Left kidney (tissue), 2 donors: Measurements from ENCODE around the gene CTBS. TPM values are rescaled to one million over a fixed set of nuclear protein-coding genes. Genes with fewer than 3 reads are reported as not detected.
A peak's percentile ranks its signal among the peaks of the same experiment; 100 is the strongest.
"Not testable (repeated sequence)": the region's sequence is repeated elsewhere in the genome, so short reads cannot be mapped to it uniquely, and the experiment has no call there.

Source experiments
- DNase-seq: peaks from one replicate; pipeline ENCODE4 v3.0.0-alpha.2; 2013
- polyA plus RNA-seq: library from polyadenylated mRNA; unstranded; fragments of 120-200 nt; gene quantifications from one replicate; pipeline ENCODE4 v1.2.1, GENCODE V29; 2013; ENCODE audit not compliant: insufficient read length

Gene CTBS
- polyA plus RNA-seq, 1 donor = 25.4 TPM

DNA sequence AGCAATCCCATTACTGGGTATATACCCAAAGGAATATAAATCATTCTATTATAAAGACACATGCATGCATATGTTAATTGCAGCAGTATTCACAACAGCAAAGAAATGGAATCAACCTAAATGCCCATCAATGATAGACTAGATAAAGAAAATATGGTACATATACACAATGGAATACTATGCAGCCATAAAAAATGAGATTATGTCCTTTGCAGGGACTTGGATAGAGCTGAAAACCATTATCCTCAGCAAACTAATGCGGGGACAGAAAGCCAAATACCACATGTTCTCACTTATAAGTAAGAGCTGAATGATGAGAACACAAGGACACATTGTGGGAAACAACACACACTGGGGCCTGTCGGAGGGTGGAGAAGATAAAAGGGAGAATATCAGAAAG, 20.7 kb upstream of the CTBS start:
- DNase-seq = not testable (repeated sequence)

DNA sequence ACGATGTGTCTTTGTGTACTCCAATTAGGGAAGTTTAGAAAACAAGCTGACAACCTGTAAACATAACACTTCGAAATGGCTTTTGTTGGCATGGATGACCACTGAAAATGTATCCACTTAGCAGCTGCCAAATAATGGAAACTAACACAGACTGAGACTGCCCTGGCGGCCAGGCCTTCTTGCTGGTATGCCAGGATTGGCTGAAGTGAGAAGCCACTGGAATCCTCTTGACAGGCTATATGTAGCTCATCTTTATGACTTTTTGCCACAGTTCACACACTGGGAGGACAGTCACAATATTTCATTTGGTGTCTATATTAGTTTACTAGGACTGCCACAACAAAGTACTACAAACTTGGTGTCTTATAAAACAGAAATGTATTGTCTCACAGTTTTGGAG, 12.9 kb upstream of the CTBS start:
- DNase-seq = no peak

DNA sequence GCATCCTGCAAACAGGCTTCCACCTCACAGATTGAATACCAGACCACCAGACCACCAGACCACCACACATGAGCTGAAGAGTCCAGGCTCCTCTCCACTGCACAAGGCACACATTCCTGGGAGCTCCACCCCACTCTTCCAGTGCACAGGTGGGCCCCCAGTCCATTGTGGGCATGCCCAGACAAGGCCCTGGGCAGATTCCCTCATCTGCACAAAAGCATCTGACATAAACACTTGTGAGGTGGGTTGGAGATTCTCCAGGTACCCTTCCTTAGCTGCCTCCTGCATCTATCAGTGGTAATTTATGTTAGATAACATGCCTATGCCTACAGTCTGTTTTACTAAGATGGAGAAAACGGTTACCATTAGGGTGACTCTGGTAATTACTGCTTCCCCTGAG, 11.6 kb upstream of the CTBS start:
- no peak for DNase-seq

DNA sequence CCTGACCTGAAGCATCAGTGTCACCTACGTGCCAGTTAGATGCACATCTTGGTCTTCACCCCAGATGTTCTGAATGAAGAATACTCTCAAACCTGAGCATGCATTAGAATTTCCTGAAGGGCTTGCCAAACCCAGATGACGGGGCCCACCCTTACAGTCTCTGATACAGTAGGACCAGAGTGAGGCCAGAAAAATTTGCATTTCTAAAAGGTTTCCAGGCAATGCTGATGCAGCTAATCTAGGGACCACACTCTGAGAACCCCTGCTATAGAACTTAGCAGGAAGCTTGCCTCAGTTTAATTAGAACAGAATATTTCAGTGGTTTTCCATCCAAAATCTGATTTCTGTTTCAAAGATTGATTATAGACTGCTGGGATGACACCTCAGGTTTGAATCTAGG, 9.9 kb upstream of the CTBS start:
- DNase-seq = no peak

DNA sequence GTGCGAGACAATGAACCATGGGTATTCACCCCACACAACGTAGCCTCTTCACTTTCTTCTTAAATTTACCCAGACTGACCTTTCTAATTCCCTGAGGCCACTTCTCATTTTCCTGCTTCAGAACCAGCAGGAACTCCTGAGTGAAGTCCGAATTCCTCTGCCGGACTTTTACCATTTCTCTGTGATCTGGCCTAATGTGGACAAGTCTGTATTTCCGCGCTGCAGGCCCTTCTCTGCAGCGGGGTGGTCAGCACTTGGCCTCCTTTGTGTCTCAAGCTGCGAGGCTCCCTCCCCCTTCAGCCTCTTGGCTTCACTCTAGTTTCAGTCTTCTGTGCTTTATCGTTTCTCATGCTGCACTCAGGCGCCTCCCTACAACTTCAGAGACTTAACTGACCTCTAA, 9.4 kb upstream of the CTBS start:
- peak; percentile 15 for DNase-seq

DNA sequence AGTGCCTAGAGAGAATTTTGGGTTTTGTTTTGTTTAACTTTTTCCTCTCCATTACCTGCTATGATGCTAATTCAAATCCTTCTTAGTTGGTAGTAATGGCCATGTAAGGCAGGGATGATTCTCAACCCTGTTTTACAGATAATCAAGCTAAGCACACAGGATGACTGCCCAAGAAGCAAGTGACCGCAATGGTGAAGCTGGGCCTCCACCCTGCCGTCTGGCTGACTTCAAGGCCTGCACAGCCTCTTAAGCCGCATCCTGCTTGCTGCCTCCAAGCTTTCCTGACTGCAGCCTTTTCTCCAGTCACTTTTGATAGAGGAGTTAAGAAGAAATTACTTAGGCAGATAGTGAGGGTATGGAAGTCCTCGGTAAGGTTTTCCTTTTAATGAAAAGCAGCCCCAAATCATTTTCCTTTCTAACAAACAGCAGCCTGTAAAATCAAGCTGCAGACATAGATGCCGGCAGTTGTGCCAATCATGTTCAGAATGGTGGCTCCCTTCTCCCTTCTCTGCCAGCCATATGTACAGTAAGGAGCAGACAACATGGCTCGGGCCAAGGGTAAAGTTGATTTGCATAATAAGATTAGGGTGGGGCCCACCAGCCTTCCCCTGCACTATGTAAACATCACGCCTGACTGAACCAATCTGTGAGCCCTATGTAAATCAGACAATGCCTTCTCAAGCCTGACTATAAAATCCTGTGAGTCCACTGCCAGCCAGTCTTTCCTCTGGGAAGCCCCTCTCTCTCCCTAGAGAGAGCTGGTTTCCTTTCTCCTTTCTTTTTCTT, 8.8 kb upstream of the CTBS start:
- peak; percentile 42 for DNase-seq

DNA sequence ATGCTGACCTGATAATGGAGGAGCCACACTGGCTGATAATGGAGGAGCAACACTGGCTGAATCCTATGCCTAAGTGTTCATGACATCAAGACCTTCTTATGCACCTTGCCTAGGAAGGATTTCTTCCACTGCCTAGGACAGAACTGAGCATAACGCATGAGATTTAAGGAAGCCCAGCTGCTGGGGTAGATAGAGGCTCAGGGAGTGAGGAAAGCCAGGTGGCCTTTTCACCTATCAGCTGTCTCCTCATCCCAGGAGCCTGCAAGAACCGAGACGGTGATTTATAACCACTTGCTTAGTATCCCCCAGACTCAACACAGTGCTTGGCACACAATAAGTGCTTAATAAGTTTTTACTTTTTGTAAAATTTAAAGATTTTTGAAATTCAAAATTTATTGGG, 7.4 kb upstream of the CTBS start:
- DNase-seq = no peak

DNA sequence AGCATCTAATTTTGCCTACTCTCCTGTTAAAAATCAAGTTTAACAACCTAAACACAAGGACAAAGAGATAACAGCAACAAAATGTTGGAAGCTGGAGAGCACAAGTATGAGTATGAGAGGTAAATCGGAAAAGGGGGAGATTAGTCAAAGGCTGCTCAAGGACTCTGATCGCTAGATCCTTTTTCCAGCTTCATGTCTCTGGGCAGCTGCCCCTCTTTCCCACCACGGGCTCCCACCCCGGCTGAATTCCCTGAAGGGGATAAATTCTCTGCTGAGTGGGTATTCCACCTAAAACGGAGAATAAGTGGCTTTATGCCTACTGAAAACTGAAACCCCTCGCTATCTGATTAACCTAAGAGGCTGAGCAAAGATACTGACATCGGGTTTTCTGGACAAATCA, 696 bp upstream of the CTBS start:
- no peak for DNase-seq

DNA sequence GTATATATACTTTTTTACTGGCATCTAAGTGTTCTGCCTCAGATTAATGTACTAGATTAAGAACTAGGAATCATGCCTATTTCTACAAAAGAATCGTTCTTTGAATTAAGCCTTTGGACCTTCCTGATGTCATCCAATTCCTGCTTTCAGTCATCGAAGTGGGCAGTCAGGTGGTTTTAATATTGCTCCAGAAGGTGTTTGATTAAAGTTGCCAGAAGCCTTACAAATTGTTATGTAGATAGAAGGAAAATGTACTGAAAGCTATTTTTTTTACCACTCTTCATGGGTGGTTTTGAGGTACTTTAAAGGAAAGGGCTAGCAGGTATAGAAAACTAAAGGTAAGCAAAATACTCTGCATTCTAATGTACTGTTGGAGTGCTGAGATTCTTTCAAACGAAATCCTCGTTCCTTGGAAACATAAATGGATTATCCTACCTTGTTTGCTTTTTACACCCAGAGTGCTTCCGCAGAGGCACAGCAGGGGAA, 716 bp downstream of the CTBS start:
- DNase-seq = peak; percentile 14

DNA sequence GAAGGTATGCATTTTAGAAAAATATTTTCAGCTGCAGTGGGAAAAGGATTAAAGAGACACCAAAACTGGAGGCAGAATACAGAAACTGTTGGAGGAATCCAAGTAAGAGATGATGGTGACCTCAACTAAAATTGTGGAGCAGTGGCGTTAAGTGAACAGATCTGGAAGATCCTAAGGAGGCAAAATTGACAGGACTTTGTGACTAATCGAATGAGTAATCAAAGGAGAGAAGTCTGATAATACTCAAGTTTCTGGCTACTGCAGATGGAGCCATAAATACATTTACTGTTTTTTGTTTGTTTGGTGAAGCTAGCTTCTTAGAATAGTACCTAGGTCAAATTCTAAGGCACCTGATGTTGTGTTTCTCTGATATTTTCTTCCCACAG, 3.1 kb downstream of the CTBS start:
- no peak for DNase-seq

DNA sequence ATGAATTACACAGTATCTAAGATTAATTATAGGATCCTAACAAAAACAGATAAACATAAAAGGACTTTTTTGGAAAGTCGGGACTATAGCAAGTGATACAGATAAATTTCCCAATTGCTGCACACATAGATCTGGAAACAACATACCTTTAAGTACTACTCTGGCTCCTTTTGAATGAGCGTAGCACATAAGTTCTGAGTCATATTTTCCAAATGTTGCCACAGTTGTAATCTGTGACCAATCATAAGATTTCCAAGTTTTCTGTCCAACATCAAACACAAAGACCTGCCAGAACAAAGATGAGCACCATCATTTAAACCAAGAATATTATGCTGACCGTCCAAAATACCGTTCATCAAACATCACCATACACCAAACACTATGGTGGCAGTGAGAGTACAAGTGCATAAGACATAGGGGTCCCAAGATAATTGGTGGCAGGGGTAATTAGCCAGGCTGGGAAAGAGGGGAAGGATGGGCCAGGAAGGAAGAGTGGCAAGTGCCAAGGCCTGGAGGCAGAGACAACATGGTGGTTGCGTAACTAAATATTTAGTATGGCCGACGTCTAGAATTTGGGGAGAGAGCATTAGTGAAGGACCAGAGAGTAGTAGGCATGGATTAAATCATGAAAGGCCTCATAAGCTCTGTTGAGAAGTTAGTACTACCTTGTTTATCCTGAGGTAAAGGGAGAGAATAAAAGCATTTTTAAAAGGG, 3.6 kb downstream of the CTBS start:
- DNase-seq = no peak

DNA sequence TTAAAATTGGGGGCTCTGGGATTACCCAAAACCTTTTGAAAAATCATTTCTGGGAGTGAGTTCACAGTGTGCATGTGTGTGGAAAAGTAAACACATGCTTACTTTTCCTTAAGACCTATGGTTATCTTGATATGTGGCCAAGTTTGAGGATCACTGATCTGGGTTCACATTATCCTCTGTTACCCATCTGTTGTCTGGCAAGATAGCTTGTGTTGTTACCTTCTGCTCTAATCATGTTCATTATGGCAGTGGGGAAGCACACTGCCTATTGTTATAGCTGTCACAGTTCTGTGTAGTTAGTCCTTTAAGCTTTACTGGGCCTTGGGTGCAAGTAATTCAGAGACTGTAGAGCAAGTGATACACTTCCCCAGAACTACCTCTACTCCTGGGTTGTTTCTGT, 5.0 kb downstream of the CTBS start:
- no peak for DNase-seq

DNA sequence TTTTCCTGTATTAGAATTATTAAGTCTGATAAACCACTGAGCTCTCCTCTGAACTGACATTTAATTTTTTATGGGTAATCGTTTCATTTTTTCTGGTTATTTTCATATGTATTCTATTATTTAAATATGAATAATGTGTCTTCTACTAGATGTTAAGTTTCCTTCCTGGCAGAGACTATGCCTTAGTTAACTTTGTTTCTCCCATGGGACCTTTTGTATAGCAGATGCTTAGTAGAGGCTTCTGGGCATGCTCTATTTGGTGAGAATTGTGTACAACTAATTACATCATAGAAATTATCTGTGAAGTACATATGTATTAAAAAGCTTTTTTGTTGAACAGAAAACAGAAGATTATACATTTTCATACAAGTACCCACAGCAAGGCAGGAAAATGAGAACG, 23.4 kb downstream of the CTBS start:
- DNase-seq = no peak

DNA sequence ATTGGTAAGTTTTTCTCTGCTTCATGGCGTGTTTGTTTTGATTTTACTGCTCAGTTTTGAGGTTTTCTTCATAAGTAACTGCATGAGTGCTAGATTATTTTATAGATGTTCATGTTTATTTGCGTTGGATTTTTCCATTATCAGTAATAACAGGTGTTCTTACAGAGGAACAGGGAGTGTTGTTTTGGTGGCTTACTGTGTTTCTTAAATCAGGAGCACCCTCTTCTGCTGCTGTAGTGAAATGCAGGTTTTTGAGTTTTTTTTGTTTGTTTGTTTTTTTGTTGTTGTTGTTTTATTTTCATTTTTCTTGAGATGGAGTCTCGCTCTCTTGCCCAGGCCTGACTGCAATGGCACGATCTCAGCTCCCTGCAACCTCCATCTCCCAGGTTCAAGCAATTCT, 32.6 kb downstream of the CTBS start:
- DNase-seq = no peak

DNA sequence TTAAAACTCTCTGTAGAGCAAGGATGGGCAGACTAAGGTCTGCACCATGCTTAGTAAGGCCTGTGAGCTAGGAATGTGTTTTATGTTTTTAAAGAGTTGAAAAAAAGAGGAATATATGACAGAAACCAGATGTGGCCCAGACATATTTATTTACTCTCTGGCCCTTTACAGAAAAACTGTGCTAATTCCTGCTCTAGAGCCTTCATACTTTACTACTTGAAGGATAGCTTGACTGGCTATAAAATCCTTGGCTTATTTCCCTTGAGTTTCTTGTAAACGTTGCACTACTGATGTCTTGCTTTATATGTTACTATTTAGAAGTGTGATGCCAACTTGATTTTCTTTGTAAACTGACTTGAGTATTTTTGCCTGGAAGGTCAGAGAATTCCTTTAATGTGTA, 33.5 kb downstream of the CTBS start:
- peak; percentile 27 for DNase-seq

DNA sequence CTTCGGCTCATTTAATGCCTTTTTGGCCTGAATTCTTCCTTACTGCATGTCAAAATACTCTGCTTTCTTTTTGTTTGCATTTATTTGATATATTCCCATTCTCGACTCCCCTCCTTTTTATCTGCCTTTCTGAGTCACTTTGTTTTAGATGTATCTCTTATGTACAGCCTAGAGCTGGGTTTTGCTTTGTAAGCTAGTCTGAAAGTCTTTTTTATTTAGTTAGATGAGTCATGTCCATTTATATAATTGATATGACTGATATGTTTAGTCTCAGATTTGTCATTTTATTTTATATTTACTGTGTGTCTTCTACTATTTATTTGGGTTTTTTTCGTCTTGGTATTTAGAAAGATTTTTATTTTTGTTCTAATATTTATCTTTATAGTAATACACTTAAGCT, 34.3 kb downstream of the CTBS start:
- DNase-seq = no peak

DNA sequence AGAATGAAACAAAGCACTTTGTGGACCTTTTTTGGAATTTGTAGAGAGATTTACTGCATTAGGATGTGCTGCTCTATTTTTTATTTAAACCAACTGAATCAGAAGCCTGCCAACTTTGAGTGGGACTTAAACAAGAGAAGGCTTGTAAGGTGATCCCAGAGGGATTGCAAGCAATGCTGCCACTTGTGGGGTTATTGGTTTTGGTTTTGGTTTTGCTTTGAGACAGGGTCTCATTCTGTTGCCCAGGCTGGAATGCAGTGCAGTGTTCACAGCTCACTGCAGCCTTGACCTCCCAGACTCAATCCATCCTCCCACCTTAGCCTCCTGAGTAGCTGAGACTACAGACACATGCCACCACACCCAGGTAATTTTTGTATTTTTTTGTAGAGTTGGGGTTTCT, 35.6 kb downstream of the CTBS start:
- DNase-seq = no peak

DNA sequence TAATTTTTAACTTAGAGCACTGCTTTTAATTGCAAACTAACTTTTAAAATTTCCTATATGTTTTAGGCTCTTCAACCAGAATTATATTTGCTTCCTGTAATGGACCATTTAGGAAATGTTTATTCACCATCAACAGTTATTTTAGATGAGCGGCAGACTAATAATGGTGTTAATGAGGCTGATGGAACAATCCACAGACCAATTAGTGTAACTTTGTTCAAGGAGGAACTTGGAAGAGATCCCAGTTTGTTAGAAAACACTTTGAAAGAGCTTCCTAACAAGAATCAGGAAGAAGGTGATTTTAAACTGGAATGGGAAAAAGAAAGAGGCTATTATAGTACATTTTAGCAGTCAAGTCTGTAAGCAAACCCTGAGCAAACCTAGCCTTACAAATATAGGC, 48.5 kb downstream of the CTBS start:
- no peak for DNase-seq

DNA sequence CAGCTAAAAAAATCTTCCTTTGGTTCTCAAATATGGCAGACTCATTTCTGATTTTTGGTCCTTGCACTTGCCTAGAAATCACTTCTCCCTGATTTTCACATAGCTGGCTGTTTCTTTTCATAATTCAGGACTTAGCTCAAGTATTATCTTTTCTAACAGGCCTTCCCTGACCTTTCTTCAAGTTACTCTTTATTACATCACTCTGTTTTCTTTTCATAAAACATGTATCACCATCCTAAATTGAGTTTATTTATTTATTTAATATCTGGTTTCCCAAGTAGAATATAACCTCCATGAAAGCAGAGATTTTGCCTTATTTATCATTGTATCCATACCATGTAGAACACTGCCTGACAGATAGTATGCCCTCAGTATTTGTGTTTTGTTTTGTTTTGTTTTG, 49.6 kb downstream of the CTBS start:
- no peak for DNase-seq

DNA sequence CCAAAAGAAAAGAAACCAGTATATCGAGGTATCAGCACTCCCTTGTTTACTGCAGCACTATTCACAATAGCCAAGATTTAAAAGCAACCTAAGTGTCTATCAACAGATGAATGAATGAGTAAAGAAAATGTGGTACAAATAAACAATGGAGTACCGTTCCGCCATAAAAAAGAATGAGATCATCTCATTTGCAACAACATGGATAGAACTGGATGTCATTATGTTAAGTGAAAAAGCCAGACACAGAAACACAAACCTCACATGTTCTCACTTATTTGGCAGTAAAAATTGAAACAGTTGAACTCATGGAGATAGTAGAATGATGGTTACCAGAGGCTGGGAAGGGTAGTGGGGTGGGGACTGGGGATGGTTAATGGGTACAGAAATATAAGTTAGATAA, 63.6 kb downstream of the CTBS start:
- no peak for DNase-seq

DNA sequence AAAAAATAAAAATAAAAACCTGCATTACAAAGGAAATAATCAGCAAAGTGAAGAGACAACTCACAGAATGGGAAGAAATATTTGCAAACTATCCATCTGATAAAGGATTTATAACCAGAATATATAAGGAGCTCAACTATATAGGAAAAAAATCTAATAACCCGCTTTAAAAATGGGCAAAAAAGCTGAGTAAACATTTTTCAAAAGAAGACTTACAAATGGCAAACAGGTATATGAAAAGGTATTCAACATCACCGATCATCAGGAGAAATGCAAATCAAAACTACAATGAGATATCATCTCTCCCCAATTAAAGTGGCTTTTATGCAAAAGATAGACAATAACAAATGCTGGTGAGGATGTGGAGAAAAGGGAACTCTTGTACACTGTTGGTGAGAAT, 64.1 kb downstream of the CTBS start:
- DNase-seq = no peak

DNA sequence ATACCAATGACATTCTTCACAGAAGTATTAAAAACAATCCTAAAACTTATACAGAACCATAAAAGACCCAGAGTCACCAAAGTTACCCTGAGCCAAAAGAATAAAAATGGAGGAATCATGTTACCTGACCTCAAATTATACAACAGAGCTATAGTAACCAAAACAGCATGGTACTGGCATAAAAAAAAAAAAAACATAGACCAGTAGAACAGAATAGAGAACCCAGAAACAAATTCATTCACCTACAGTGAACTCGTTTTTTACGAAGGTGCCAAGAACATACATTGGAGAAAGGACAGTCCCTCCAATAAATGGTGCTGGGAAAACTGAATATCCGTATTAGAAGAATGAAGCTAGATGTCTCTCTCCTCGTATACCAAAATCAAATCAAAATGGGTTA, 65.2 kb downstream of the CTBS start:
- DNase-seq = no peak

DNA sequence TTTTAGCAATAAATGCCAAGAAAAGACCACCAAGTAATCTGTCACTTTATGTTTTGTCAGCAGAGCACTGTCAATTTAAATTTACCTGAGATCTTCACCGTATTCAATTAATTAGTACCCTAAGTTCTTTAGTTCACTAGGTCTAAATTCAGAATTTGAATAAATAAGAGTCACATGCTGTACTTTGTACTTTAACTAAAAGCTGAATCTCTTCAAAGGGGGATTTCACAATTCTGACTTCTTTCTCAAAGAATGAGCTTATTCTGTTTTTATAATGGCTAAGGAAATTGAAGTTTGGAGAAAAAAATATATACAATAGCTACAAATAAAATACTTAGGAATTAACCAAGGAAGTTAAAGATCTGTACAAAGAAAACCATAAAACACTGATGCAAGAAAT, 65.7 kb downstream of the CTBS start:
- DNase-seq = no peak

DNA sequence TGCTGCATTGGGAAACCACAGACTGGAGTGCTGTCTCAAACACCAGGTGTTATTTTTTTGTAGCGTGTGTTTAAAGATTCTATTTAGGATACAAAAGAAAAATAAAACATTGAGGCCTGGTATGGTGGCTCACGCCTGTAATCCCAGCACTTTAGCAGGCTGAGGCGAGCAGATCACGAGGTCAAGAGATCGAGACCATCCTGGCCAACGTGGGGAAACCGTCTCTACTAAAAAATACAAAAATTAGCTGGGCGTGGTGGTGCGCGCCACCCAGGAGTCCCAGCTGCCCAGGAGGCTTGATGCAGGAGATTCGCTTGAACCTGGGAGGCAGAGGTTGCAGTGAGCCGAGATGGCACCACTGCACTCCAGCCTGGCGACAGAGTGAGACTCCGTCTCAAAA, 66.4 kb downstream of the CTBS start:
- not testable (repeated sequence) for DNase-seq
